Activated CD8-positive, alpha-beta memory T cell treated with anti-CD3 and anti-CD28 coated beads for 1 hour (primary cell): ENCODE data around the gene SIGLEC15.
"Not testable (repeated sequence)": the region's sequence is repeated elsewhere in the genome, so short reads cannot be mapped to it uniquely, and the experiment has no call there.

ENCODE experiments used
- DNase-seq, 2 donors: peaks; one replicate each; pipeline ENCODE4 v3.0.0-alpha.2; 2020; ENCODE audit warnings: low read depth in 1 of 2; ENCODE audit errors: extremely low read depth in 1 of 2

SIGLEC15 gene

GRCh38 chr18:45825258-45826044, at the start of gene SIGLEC15:
SIGLEC15 (plus strand) TSS chr18:45825675; CDS start chr18:45825729, 54 bp downstream.
- DNase-seq: no peak

DNA sequence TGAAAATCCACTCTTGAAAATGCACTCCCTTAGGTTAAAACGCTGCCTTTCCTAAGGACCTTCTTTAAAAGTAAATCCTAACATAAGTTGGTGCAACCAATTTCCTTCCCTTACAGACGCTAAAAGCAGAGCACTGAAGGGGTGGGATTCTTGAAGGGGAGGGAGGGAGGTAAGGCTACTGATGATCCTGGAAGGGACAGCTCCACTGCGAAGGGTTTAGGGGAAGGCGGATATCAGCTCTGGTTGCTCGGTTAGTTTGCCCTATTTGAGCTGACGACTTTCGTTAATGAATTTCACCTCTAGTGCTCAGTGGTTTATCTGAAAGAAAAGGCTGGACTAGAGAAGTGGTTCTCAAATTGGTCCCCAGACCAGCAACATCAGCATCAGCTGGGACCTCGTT, 49.7 kb upstream of the SIGLEC15 start:
- no peak for DNase-seq

DNA sequence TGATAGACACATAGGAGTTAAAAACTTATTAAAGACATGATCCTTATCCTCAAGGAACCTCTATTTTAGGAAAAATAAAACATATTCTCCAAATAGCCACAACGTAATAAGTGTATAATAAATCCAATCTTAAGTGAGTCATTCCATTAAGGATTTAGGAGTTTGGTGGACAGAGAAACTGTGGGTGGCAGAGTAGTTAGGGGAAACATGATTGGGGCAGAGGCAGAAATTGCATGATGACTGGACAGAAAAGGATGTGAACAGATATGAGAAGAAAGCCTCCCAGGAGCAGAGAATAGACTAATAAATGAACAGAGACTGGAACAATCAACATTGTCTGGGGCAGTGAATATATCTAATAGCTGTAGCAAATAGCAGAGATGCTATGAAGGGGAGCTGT, 48.1 kb upstream of the SIGLEC15 start:
- DNase-seq: no peak

GRCh38 chr18:45780568-45780967, 44.9 kb upstream of the SIGLEC15 start:
- no peak for DNase-seq

GRCh38 chr18:45782662-45783061, 42.8 kb upstream of the SIGLEC15 start:
- no peak for DNase-seq

DNA sequence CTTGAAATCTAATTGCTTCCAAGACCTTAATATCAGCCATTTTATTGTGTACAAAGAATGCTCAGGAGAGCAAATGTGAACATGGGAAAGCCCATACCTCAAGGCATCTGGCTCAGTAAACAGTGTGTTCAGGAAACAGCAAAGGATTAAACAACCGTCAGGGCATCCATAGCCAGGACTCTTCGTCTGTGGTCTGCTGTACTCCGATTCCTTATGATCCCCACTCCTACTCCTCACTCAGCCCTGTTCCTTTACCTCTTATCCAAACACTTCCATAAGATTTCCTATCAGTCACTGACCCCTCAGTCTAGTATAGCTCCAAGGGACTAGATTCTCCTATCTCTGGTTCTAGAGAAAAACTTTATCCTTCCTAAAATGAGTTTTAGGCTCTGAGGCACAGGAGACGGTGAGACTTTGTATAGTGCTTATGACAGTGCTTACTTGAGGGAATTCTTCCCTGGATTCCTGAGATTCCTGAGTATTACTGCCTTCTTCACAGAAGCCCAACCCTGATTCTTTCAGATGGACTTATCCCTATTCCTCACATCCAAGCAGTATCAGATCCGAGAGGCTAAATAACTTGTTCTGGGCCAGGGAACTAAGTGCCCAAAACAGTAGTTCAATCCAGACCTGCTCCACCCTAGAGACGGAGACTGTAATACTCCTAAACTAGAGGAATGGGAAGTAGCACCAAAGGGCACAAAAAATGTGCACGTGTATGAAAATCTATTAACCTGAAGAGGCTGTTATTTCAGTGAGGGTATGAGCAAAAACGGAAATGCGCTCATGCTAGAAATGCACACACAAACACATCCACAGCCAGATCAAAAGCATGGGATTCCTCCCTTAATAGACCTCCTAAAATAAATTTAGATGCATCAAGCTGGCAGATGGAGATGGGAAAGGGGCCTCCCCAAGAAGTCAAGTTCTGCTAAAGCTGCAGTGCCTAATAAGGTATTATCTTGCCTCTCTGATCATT, 42.1 kb upstream of the SIGLEC15 start:
- DNase-seq: no peak

DNA sequence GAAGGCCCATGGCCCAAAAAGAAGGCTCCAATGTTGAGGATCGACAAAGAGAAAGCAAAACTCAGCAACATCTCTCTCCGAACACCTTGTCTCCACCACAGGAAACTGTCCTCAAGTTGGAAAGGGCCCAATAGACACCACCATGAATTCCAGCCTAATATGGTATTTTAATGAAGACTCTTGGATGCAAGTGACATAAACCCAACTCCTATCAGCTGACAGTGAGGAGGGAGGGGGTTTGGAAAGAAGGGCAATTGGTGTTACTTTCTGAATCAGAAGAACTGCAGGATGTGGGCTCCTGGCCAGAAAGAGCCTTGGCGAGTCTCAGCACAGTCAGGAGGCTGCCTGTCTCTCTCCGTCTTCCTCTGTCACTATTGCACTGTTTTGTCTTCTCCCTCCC, 40.3 kb upstream of the SIGLEC15 start:
- no peak for DNase-seq

GRCh38 chr18:45786941-45787340, 38.5 kb upstream of the SIGLEC15 start:
- no peak for DNase-seq

- DNase-seq: no peak
Observed at GRCh38 chr18:45787346-45787745, 38.1 kb upstream of the SIGLEC15 start.

GRCh38 chr18:45788861-45789260, 36.6 kb upstream of the SIGLEC15 start:
- DNase-seq: no peak

- DNase-seq: no peak
Observed at GRCh38 chr18:45792506-45793263, 32.8 kb upstream of the SIGLEC15 start.

DNA sequence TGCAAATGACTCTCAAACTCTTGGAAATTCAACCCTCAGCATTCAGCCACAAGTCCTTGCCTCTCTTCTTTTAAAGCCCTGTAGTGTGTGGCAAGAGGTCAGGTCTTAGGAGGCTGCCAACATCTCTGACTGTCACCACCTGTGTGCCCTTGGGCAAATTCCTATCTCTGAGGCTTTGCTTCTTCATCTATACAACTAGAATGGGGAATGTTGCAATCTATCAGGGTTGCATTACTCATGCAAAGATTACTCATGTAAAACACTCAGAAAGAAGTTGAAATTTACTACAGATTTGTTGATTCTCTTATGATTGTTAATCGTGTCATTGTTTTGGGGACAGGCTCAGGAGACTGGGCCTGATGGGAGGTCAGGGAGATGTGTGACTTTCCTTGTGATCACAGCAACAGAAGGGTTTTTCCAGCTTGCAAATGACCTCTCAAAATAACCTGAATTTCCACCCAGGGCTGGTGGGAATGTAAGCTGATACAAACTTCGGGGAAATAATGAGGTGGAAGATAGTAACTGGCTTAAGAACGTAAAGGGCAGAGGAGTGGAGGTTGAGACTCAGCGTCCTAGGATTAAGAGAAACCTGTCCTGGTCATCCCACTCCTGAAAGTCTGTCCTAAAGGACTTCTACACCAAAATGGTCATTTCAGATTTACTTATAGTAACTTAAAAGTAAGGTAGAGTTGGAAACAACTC, 32.1 kb upstream of the SIGLEC15 start:
- no peak for DNase-seq

GRCh38 chr18:45801416-45802004, 24.0 kb upstream of the SIGLEC15 start:
- DNase-seq: no peak

GRCh38 chr18:45802814-45803492, 22.5 kb upstream of the SIGLEC15 start:
- DNase-seq: no peak

GRCh38 chr18:45805551-45805950, 19.9 kb upstream of the SIGLEC15 start:
- no peak for DNase-seq

DNA sequence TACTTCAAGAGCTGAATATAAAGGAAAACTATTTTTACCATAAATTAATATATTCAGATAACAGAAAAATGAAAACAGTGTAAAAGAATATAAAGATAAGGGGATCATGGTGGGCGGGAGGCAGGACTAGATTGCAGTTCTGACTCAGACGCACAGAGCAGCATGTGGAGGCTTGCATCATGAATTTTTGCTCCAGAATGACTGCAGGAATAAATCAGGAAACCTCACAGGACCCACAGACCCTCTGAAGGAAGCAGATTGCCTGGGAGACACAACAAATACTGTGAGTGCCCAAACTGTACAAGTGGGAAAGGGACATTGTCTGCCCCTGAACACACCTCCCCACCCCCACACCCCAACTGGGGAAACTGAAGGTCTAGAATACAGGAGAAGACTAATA, 19.2 kb upstream of the SIGLEC15 start:
- no peak for DNase-seq

DNA sequence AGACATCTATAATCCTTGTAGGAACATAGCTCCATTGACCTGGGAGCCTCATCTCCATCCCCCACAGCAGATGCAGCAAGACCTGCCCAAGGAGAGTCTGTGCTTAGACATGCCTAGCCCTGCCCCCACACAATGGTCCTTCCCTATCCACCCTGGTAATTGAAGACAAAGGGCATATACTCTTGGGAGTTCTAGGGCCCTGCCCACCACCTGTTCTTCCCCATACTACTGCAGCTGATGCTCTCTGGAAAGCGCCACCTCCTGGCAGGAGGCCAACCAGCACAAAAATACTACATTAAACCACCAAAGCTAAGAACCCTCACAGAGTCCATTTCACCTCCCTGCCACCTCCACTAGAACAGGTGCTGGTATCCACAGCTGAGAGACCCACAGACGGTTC, 18.3 kb upstream of the SIGLEC15 start:
- DNase-seq: not testable (repeated sequence)

DNA sequence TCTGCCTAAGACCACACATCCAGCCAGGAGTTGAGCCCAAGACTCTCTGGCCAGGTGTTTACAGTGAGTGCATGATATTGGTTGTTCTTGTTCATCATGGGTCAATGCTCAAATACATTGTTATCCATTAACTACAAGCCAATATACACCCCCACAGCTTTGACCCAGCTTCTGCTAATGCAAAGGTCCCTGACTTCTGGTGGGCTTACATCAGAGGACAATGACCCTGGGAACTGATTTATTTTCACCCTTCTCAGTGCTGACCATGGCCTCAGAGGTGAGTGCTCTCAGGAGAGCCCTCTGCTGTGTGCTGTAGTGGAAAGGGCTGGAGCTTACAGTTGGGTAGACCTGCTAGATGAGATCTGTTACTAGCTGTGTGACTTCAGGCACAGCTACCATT, 10.7 kb upstream of the SIGLEC15 start:
- not testable (repeated sequence) for DNase-seq

- no peak for DNase-seq
Observed at GRCh38 chr18:45817543-45817942, 7.9 kb upstream of the SIGLEC15 start.
